Activated CD4-positive, alpha-beta T cell treated with anti-CD3 and anti-CD28 coated beads for 4 hours (primary cell): Measurements from ENCODE around the gene DPP7.

Source experiments
- DNase-seq, 2 donors: peaks; one replicate each; pipeline ENCODE4 v3.0.0-alpha.2; 2020

DPP7 gene

DNA sequence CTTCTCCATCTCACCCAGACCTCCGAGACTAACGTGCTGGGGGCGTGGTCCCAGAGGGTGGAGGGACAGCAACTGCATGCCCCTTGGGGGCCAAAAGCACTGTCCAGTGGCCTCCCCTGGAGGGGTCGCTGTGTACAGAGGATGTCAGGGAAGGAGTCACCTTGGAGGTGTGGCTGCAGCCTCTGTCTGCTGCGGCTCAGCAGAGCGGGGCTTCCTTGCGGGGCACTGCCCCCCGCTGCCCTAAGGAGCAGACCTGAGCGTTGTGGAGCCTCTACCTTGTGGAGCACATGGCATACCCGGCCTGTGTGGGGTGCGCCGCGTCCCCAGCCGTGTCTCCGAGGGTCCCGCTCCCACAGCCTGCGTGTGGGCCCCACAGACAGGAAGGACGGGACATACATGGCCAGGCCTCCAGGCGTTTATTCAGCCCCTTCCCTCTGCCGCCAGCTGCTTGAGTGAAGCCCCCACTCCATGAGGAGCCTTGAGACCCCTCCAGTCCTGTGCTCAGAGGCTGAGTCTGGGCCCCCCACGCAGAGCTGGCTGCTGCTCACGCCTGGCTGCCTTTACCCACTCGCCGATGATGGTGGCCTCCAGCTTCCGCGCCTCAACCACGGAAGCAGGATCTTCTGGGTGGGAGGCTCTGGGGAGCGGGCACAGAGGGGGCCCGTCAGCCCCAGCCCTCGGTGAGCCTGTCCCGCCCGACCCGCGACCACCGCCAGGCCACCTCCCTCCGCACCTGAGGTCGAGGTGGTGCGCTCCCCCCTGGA is 4.2 kb downstream of the DPP7 start:
- DNase-seq: no peak

DNA sequence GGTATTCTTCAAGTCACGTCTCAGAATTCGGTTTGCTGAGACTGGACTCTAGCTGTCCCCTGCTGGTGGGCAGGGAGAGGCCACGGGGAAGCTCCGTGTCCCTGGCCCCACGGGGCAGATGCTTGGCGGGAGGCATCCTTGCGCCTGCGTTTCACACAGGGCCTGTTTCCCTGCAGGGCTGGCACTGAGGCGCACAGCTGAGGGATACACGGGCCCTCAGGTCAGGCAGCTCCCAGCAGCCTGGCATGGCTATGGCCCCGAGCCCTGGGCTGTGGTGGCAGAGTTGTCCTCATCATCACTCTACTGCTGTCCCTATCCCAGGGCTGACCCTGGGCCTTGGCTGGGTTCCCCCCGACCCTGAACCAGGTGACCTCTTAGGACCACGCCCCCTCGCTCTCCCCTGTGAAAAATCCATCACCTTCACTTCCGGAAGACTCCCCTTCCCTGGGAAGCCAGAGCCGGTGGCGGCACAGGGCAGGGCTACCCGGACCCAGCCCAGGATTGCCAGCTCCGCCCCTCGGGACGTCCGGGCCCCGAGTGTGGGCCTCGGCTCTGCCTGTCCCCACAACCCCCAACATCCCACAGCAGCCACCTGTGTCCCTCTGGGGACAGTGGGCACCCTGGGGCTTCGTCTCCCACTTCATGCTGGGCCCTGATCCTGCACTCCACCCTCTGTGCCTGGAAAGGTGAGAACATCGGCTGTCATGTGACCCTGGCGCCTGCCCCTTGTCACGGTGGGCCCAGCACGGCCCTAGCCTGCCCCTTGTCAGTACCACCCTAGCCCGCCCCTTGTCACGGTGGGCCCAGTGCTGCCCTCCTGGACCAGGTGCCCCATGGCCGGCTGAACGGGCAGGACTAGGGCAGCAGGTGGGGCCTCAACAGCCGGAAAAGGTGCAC is 5.0 kb downstream of the DPP7 start:
- no peak for DNase-seq

- DNase-seq: no peak
These were observed 5.8 kb downstream of the DPP7 start for GRCh38 chr9:137108608-137109249.

DNA sequence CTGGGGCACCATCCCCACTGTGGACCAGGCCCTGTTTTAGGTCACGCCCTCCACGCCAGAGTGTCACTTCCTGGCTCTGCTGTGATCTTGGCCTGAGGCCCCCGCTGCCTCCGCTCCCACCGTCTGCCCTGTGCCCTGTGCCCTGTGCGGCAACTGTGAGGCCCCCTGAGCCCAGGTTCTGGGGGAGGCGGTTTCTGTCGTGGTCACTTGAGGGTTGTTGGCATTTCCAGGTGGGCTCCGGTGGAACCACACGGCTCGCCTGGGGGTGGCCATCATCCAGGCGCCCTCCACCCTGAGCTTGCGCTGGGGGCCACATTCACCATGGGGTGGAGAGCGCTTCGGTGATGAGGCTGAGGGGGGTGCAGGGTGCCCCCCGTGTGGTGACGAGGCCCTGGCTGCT is 6.6 kb downstream of the DPP7 start:
- DNase-seq: no peak

DNA sequence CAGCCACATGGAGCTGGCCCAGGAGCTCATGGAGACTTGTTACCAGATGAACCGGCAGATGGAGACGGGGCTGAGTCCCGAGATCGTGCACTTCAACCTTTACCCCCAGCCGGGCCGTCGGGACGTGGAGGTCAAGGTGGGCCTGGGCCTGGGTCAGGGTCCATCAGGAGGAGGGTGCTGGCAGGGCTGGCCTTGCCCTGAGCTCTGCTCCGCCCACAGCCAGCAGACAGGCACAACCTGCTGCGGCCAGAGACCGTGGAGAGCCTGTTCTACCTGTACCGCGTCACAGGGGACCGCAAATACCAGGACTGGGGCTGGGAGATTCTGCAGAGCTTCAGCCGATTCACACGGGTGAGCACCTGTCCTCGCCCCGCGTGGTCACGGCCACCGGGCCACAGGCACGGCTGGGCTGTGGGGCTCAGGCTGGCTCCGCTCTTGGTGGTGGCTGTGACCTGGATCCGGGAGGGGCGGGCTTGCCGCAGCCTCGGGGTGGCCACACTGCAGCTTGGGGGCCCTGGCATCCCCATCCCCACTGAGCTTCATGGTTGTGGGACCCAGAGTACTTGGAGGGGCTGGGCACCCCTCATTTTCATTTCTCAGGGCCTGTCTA is 7.1 kb downstream of the DPP7 start:
- DNase-seq: no peak

GRCh38 chr9:137106662-137107250 is 7.8 kb downstream of the DPP7 start:
- no peak for DNase-seq

DNA sequence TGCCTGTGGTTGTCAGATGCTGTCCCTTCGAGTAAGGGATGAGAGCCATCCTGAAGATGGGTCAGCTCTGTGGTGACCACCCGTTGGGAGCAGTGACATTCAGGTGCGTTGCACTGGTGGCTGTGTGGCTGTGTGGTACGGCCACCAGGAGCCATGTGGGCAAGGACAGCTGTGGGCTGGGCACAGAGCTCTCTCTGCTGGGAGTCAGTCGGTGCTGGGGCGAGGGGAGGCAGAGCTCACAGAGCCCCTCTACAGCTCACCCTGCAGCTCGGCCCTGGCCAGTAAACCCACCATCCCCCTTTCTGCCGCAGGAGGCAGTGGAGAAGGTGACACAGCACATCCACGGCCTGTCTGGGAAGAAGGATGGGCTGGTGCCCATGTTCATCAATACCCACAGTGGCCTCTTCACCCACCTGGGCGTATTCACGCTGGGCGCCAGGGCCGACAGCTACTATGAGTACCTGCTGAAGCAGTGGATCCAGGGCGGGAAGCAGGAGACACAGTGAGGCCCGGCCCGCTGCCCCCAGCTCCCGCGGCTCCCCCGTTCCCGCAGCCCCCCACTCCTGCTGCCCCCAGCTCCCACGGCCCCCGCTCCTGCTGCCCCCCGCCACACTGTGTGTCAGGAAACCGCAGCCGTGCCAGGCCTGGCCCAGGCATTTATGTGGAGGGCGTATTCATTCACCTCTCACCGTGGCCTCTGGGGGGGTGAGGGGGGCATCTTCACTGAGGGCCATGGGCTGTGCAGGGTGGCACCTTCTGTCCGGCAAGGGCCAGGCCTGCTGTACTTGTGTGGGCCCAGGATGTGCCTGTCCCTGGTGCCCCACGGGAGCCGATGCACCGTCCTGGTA is 8.5 kb downstream of the DPP7 start:
- no peak for DNase-seq

DNA sequence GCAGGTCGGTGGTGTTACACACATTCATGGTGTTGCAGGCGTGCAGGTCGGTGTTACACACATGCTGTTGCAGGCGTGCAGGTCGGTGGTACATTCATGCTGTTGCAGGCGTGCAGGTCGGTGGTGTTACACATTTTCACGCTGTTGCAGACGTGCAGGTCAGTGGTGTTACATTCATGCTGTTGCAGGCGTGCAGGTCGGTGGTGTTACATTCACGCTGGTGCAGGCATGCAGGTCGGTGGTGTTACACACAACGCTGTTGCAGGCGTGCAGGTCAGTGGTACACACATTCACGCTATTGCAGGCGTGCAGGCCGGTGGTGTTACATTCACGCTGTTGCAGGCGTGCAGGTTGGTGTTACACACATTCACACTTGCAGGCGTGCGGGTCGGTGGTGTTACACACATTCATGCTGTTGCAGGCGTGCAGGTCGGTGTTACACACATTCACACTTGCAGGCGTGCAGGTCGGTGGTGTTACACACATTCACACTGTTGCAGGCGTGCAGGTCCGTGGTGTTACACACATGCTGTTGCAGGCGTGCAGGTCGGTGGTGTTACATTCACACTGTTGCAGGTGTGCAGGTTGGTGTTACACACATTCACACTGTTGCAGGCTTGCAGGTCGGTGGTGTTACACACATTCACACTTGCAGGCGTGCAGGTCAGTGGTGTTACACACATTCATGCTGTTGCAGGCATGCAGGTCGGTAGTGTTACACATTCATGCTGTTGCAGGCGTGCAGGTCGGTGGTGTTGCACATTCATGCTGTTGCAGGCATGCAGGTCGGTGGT is 11.1 kb downstream of the DPP7 start:
- no peak for DNase-seq

DNA sequence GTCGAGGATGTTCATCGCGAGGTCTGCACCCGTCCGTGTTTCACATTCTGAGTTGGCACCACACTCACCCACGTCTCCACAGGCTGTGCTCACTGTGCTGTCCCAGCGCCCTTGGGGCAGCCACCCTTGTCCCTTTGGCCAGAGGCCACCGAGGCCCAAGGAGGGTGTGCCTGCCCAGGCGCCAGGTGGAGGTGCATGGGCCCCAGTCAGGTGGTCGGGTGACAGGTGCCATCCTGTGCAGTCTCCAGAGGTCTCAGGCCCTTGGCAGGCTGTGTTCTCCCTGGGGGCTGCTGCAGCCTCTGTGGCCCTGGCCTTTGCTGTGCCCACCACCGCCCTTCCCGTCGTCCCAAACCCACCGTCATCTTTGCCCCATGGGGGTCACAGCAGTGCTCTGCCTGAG is 15.3 kb downstream of the DPP7 start:
- DNase-seq: no peak

DNA sequence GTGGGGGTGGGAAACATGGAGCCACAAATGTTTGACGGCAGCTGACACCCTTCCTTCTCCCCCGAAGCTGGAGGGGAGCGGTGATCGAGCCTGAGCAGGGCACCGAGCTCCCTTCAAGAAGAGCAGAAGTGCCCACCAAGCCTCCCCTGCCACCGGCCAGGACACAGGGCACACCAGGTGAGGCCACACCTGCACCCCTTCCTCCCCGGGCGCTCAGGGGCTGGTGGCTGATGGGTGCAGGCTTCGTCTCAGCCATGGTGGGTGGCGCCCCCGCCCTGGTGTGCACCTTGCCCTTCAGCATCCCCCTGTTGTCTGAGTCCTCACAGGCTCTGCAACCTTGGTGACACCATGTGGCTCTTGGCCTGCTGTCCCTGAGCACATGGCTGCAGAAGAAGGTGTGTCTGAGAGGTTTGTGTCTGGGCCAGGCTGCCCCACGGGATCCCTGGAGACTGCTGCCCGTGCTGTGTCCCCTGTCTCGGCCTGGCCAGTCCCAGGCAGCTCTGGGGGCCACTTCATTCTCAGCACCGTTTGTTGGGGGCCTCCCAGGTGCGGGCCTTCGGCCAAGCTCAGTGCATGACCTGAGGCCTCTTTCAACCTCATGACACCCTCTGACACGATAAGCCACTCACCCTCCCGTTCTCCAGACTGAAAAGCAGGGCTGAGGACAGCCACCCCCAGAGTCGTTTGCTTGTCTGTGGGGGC is 16.6 kb downstream of the DPP7 start:
- DNase-seq: no peak

- DNase-seq: no peak
These were observed 17.6 kb downstream of the DPP7 start for GRCh38 chr9:137096785-137097546.

DNA sequence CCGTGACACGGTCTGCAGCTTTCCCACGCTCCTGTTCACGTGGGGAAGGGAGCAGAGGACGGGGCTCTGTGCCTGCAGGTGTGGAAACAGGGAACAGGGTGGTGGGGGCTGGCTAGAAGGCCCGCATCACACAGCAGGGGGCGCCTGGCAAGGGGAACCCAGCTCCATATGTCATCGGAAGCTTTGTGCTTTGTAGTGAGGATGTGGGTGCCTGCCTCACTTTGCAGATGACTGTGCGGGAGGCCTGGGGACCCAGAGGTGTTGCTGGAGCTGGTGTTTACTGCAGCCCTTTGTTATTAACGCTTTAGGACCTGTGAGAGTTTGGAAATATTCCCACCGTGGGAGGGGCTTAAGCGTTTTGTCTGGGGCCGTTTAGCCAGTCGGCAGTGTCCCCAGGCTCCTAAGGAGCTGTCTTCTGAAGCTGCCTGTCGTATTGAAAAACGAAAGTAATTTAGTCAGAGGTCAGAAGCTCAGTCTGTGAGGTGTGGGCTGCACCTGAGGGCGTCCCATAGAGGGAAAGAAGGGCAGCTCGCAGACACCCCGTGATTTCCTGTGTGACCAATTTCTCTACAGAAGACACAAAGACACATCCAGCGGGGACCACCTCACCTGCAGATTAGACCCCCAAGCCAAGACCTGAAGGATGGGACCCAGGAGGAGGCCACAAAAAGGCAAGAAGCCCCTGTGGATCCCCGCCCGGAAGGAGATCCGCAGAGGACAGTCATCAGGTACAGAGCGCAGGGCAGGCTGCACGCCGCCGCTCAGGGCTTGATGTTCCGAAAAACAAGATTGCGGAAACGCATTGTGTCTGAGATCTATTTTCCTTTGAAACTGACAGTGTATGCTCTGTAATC is 18.6 kb downstream of the DPP7 start:
- DNase-seq: peak; percentile 84 to 85

- no peak for DNase-seq
These were observed 25.1 kb downstream of the DPP7 start for GRCh38 chr9:137089232-137089947.

GRCh38 chr9:137088121-137088520 is 26.4 kb downstream of the DPP7 start:
- DNase-seq: no peak

DNA sequence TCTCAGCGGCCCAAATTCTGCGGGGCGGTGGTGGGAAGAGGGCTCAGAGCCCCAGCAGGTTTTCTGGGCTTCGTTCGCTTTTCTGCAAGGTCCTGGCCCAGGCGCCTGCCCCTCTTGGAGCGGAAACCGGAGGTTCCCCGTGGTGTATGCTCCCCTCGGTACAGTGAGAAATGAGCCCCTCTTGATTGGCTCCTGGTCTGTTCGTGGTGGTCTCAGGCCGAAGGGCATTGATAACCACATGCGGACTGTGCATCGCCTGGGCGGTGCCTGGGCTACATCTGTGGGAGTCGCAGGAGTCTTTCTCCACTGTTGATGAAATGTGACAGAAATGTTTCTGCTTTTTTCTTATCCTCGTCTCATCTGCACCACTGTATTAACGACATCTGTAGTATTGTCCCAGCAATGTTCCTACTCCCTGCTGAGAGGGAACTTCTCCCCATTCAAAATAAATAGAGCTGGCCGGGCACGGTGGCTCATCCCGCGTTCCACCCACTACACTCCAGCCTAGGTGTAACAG is 27.1 kb downstream of the DPP7 start:
- no peak for DNase-seq

- peak; percentile 99 to 100 for DNase-seq
These were observed 27.8 kb downstream of the DPP7 start, which contains the start of gene MAN1B1 for GRCh38 chr9:137086531-137087408. TSS of gene MAN1B1 (plus strand) at chr9:137086985. CDS start at chr9:137087000, 15 bp downstream.
